Fibroblast of lung (primary cell): Measurements from ENCODE around the gene C11orf65. TPM values are rescaled to one million over a fixed set of nuclear protein-coding genes. Genes with fewer than 3 reads are reported as not detected.
"Not testable (repeated sequence)": the region's sequence is repeated elsewhere in the genome, so short reads cannot be mapped to it uniquely, and the experiment has no call there.

Source experiments
- DNase-seq, 2 donors: peaks; one replicate each; pipeline versions ENCODE4 v3.0.0 to v3.0.0-alpha.2; 2010; ENCODE audit warnings: low read depth in 2 of 2
- H2AFZ ChIP-seq: 2 replicates; pipeline ENCODE4 v1.5.1; 2012; ENCODE audit warnings: low read length, control low read depth, inconsistent platforms
- H3K27ac ChIP-seq: 2 replicates; pipeline ENCODE4 v1.5.1; 2011; ENCODE audit warnings: low read length, control low read depth; ENCODE audit not compliant: insufficient read depth
- H3K27me3 ChIP-seq: 2 replicates; pipeline ENCODE4 v1.5.1; 2011; ENCODE audit warnings: mild to moderate bottlenecking, low read length; ENCODE audit not compliant: control insufficient read depth, insufficient read depth
- H3K36me3 ChIP-seq: 2 replicates; pipeline ENCODE4 v1.5.1; 2011; ENCODE audit warnings: low read length; ENCODE audit not compliant: control insufficient read depth, insufficient read depth
- H3K4me1 ChIP-seq: 2 replicates; pipeline ENCODE4 v1.5.1; 2011; ENCODE audit warnings: low read length; ENCODE audit not compliant: control insufficient read depth, insufficient read depth; ENCODE audit errors: extremely low read depth
- H3K4me2 ChIP-seq: 2 replicates; pipeline ENCODE4 v1.5.1; 2011; ENCODE audit warnings: low read length, control low read depth; ENCODE audit not compliant: insufficient read depth; ENCODE audit errors: extremely low read depth
- H3K4me3 ChIP-seq, 4 experiments: fragments of 200-600 bp in 1 of 4; sonication (generic) in 1 of 4; replicated peaks in 1 of 4; 2 replicates each; pipeline ENCODE4 v1.5.1; 2011 to 2016; ENCODE audit warnings: low read length in 4 of 4, low read depth in 3 of 4, mild to moderate bottlenecking in 3 of 4, control low read depth in 2 of 4, inconsistent platforms in 1 of 4, mixed read lengths in 1 of 4; ENCODE audit not compliant: insufficient read depth in 1 of 4; ENCODE audit errors: control extremely low read depth in 1 of 4
- H3K79me2 ChIP-seq: 2 replicates; pipeline ENCODE4 v1.5.1; 2012; ENCODE audit warnings: mild to moderate bottlenecking, low read length, inconsistent platforms; ENCODE audit not compliant: control insufficient read depth, insufficient read depth
- H3K9ac ChIP-seq: 2 replicates; pipeline ENCODE4 v1.5.1; 2011; ENCODE audit warnings: mild to moderate bottlenecking, low read length, control low read depth; ENCODE audit not compliant: insufficient read depth
- H3K9me3 ChIP-seq: 2 replicates; pipeline ENCODE4 v1.5.1; 2012; ENCODE audit warnings: low read depth, low read length; ENCODE audit not compliant: control insufficient read depth, insufficient read depth
- H4K20me1 ChIP-seq: 2 replicates; pipeline ENCODE4 v1.5.1; 2011; ENCODE audit warnings: low read length; ENCODE audit not compliant: control insufficient read depth, insufficient read depth; ENCODE audit errors: extremely low read depth
- EZH2 ChIP-seq: IDR thresholded peaks from 2 replicates; pipeline ENCODE4 v1.5.1; 2012; ENCODE audit warnings: low read length, control low read depth, mild to moderate bottlenecking; ENCODE audit errors: missing control alignments
- polyA plus RNA-seq, 2 donors: library from polyadenylated mRNA; depleted of rRNA in 1 of 2; stranded (reverse) in 1 of 2; unstranded in 1 of 2; fragments of >200 nt; gene quantifications; 2 replicates each; pipeline ENCODE4 v1.2.1, GENCODE V29; 2011 to 2012; ENCODE audit warnings: missing spikeins in 1 of 2
- total RNA-seq: library from RNA; depleted of rRNA; stranded (reverse); fragments of >200 nt; gene quantifications from 2 replicates; pipeline ENCODE4 v1.2.1, GENCODE V29; 2014
- TF ChIP-seq, protein P1 (sequence below), 2 donors: IDR thresholded peaks in 1 of 2; conservative IDR thresholded peaks in 1 of 2; 1 replicate in 1 of 2; 2 replicates in 1 of 2; pipeline ENCODE4 v1.5.1; 2011 to 2012; ENCODE audit warnings: low read length in 2 of 2, control low read depth in 1 of 2, inconsistent platforms in 1 of 2, low read depth in 1 of 2, mild to moderate bottlenecking in 1 of 2

The C11orf65 gene
- total and polyA plus RNA-seq, 2 donors (not counting 1 experiment from before 2014, with no cell fraction given): 0.54 to 2.3 TPM

DNA sequence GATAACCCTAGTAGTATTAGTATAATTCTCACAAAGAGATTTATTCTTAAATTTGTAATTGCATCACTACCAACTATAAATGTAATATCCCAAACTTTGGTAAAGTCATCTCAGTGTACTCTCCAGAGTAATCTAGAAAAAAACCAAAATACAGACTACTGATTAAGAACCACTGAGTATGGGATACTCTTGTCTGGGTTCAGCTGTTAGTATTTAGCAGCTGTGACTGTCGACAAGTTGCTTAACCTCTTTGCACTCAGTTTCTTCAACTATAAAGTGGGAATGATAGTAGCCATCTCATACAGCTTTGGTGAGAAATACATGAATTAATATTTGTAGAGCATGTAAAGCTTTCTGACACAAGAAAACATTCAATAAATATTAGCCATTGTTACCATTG lies 35.3 kb downstream of the C11orf65 start:
- no peaks in the 10 kb centered on the region for H4K20me1 ChIP-seq
- no peak overlapping the region for H3K4me2 ChIP-seq
- TF ChIP-seq, protein P1, sequence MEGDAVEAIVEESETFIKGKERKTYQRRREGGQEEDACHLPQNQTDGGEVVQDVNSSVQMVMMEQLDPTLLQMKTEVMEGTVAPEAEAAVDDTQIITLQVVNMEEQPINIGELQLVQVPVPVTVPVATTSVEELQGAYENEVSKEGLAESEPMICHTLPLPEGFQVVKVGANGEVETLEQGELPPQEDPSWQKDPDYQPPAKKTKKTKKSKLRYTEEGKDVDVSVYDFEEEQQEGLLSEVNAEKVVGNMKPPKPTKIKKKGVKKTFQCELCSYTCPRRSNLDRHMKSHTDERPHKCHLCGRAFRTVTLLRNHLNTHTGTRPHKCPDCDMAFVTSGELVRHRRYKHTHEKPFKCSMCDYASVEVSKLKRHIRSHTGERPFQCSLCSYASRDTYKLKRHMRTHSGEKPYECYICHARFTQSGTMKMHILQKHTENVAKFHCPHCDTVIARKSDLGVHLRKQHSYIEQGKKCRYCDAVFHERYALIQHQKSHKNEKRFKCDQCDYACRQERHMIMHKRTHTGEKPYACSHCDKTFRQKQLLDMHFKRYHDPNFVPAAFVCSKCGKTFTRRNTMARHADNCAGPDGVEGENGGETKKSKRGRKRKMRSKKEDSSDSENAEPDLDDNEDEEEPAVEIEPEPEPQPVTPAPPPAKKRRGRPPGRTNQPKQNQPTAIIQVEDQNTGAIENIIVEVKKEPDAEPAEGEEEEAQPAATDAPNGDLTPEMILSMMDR (conservative IDR thresholded peaks at IDR 0.05 in 1 of 2, IDR thresholded peaks at IDR 0.05 in 1 of 2; ENCODE audit: low read depth in 1 of 2, low read length in 2 of 2): no peak
- TF ChIP-seq EZH2: no peak
- no peaks in the 10 kb centered on the region for H3K27me3 ChIP-seq
- H3K79me2 ChIP-seq: no peaks in the 10 kb centered on the region
- H3K27ac ChIP-seq: no peak overlapping the region
- no peaks in the 10 kb centered on the region for H3K4me1 ChIP-seq
- no peaks in the 10 kb centered on the region for H3K9me3 ChIP-seq
- no peak for DNase-seq
- H3K36me3 ChIP-seq: no peaks in the 10 kb centered on the region
- no peak overlapping the region for H2AFZ ChIP-seq
- H3K4me3 ChIP-seq: no peak overlapping the region
- no peak overlapping the region for H3K9ac ChIP-seq

DNA sequence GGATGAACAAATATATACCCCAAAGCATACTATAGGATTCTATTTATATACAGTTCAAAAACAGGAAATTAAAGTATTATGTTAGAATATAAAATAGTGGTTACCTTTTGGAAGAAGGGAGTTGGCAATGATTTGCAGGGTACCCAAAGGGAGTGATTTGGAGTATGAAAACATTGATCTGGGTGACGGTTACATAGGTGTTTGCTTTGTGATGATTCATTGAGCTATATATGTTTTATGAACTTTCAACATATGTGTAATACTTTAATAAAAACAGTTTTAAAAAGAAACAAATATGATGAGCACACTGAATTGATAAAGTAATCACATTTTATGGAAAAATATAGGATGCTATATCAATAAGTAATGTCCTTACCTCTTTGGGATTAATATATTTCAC lies 36.0 kb downstream of the C11orf65 start:
- Histone ChIP-seq H4K20me1 (no peaks in the 10 kb centered on the region), H3K27me3 (no peaks in the 10 kb centered on the region), H3K27ac (no peak overlapping the region), H3K79me2 (no peaks in the 10 kb centered on the region), H3K4me1 (no peaks in the 10 kb centered on the region), H3K9ac (no peak overlapping the region), H3K36me3 (no peaks in the 10 kb centered on the region), H3K9me3 (no peaks in the 10 kb centered on the region), H3K4me2 (no peak overlapping the region), H3K4me3 (no peak overlapping the region), H2AFZ (no peak overlapping the region)
- DNase-seq: no peak
- TF ChIP-seq, protein P1 (conservative IDR thresholded peaks at IDR 0.05 in 1 of 2, IDR thresholded peaks at IDR 0.05 in 1 of 2; ENCODE audit: low read depth in 1 of 2, low read length in 2 of 2): no peak
- no peak for TF ChIP-seq EZH2

GRCh38 chr11:108417551-108417950 lies 49.8 kb downstream of the C11orf65 start:
- not testable (repeated sequence) for H2AFZ ChIP-seq, H4K20me1 ChIP-seq, H3K79me2 ChIP-seq, H3K4me3 ChIP-seq, H3K4me1 ChIP-seq, H3K36me3 ChIP-seq, DNase-seq, H3K4me2 ChIP-seq, H3K9ac ChIP-seq, H3K27ac ChIP-seq, H3K27me3 ChIP-seq, H3K9me3 ChIP-seq
- TF ChIP-seq, protein P1 (conservative IDR thresholded peaks at IDR 0.05 in 1 of 2, IDR thresholded peaks at IDR 0.05 in 1 of 2; ENCODE audit: low read depth in 1 of 2, low read length in 2 of 2): peak in 1 of 2 donors; percentile 8
